Glutamatergic neuron (in vitro differentiated cells): Measurements from ENCODE around the gene CLDN15. TPM values are rescaled to one million over a fixed set of nuclear protein-coding genes. Genes with fewer than 3 reads are reported as not detected.
"Not testable (repeated sequence)": the region's sequence is repeated elsewhere in the genome, so short reads cannot be mapped to it uniquely, and the experiment has no call there.

Experiments used
- DNase-seq: peaks from one replicate; pipeline ENCODE4 v3.0.0; 2022
- H3K27ac Mint-ChIP-seq: one replicate; pipeline ENCODE4 v1.8.0; 2020; ENCODE audit warnings: mild to moderate bottlenecking, mixed read lengths, inconsistent platforms; ENCODE audit not compliant: unreplicated experiment
- H3K27me3 Mint-ChIP-seq: one replicate; pipeline ENCODE4 v1.8.0; 2020; ENCODE audit warnings: mild to moderate bottlenecking, moderate library complexity, mixed read lengths, inconsistent platforms; ENCODE audit not compliant: unreplicated experiment
- H3K36me3 Mint-ChIP-seq: one replicate; pipeline ENCODE4 v1.8.0; 2020; ENCODE audit warnings: mild to moderate bottlenecking, mixed read lengths, inconsistent platforms; ENCODE audit not compliant: unreplicated experiment
- H3K4me1 Mint-ChIP-seq: one replicate; pipeline ENCODE4 v1.8.0; 2020; ENCODE audit warnings: mild to moderate bottlenecking, low read depth, mixed read lengths, inconsistent platforms; ENCODE audit not compliant: unreplicated experiment
- H3K4me3 Mint-ChIP-seq: one replicate; pipeline ENCODE4 v1.8.0; 2020; ENCODE audit warnings: mild to moderate bottlenecking, mixed read lengths, inconsistent platforms; ENCODE audit not compliant: unreplicated experiment
- H3K9me3 Mint-ChIP-seq: one replicate; pipeline ENCODE4 v1.8.0; 2020; ENCODE audit warnings: mild to moderate bottlenecking, moderate library complexity, mixed read lengths, inconsistent platforms; ENCODE audit not compliant: unreplicated experiment
- CTCF ChIP-seq: fragments of 200-600 bp; sonication (generic); IDR thresholded peaks from one replicate; pipeline ENCODE4 v1.5.0; 2021; ENCODE audit not compliant: partially characterized antibody, unreplicated experiment
- total RNA-seq: library from RNA; stranded (reverse); fragmentation: NEBNext Ultra II Directional; extraction: Animal tissue kit (Norgen Biotek cat#: 25700); gene quantifications from one replicate; pipeline ENCODE4 v1.2.1, GENCODE V29; 2021; ENCODE audit not compliant: unreplicated experiment

CLDN15 gene
- total RNA-seq, 1 donor from 2014 or later = 9.4 TPM

GRCh38 chr7:101202603-101202918 is 35.0 kb downstream of the CLDN15 start:
- TF ChIP-seq CTCF = no peak
- no peak for DNase-seq
- Mint-ChIP-seq H3K9me3 (no peaks in the 10 kb centered on the region), H3K4me1 (no peaks in the 10 kb centered on the region), H3K27me3 (peaks cover 14% of the 10 kb centered on the region), H3K27ac (no peak overlapping the region), H3K36me3 (no peaks in the 10 kb centered on the region), H3K4me3 (no peak overlapping the region)

GRCh38 chr7:101201695-101202602 is 35.7 kb downstream of the CLDN15 start:
- H3K27me3 Mint-ChIP-seq = peaks cover 14% of the 10 kb centered on the region
- no peak overlapping the region for H3K4me3 Mint-ChIP-seq
- no peak for DNase-seq
- no peaks in the 10 kb centered on the region for H3K4me1 Mint-ChIP-seq
- H3K27ac Mint-ChIP-seq = no peak overlapping the region
- no peak for TF ChIP-seq CTCF
- peaks cover 1% of the 10 kb centered on the region for H3K9me3 Mint-ChIP-seq
- no peaks in the 10 kb centered on the region for H3K36me3 Mint-ChIP-seq

GRCh38 chr7:101200862-101201599 is 36.6 kb downstream of the CLDN15 start, which contains the start of gene MOGAT3:
MOGAT3 (minus strand) TSS chr7:101201036; CDS start chr7:101200854, 182 bp downstream.
- Mint-ChIP-seq H3K4me3 (no peak within 1 kb of the TSS), H3K27ac (no peak within 1 kb of the TSS), H3K36me3 (no peaks in the 10 kb centered on the region), H3K4me1 (no peaks in the 10 kb centered on the region), H3K27me3 (peaks cover 12% of the 10 kb centered on the region), H3K9me3 (peaks cover 1% of the 10 kb centered on the region)
- no peak for TF ChIP-seq CTCF
- no peak for DNase-seq

GRCh38 chr7:101200504-101200861 is 37.1 kb downstream of the CLDN15 start:
- no peak for TF ChIP-seq CTCF
- Mint-ChIP-seq H3K4me3 (no peak overlapping the region), H3K27ac (no peak overlapping the region), H3K9me3 (peaks cover 1% of the 10 kb centered on the region), H3K27me3 (peaks cover 12% of the 10 kb centered on the region), H3K4me1 (no peaks in the 10 kb centered on the region), H3K36me3 (no peaks in the 10 kb centered on the region)
- DNase-seq = no peak

- H3K27me3 Mint-ChIP-seq = peaks cover 12% of the 10 kb centered on the region
- H3K4me3 Mint-ChIP-seq, H3K4me1 Mint-ChIP-seq, H3K27ac Mint-ChIP-seq, H3K36me3 Mint-ChIP-seq, DNase-seq, H3K9me3 Mint-ChIP-seq: not testable (repeated sequence)
Observed at GRCh38 chr7:101199522-101199921, 38.1 kb downstream of the CLDN15 start.
